Epithelial cell of proximal tubule (primary cell): ENCODE measurements around the gene KIAA1328. TPM values are rescaled to one million over a fixed set of nuclear protein-coding genes. Genes with fewer than 3 reads are reported as not detected.
A peak's percentile ranks its signal among the peaks of the same experiment; 100 is the strongest.

Experiments
- DNase-seq: peaks from one replicate; pipeline ENCODE4 v3.0.0-alpha.2; 2011; ENCODE audit warnings: low read depth
- H3K4me3 ChIP-seq: 2 replicates; pipeline ENCODE4 v1.5.1; 2011; ENCODE audit warnings: low read depth, mild to moderate bottlenecking, low read length
- CTCF ChIP-seq: conservative IDR thresholded peaks from 2 replicates; pipeline ENCODE4 v1.5.1; 2012; ENCODE audit warnings: low read depth, mild to moderate bottlenecking, low read length
- total RNA-seq: library from RNA; depleted of rRNA; stranded (reverse); fragments of >200 nt; gene quantifications from 2 replicates; pipeline ENCODE4 v1.2.3, GENCODE V29; 2015

The KIAA1328 gene
- total RNA-seq, 1 donor from 2014 or later: 8.2 TPM

GRCh38 chr18:36931106-36931505 lies 102.2 kb downstream of the KIAA1328 start:
- no peak for DNase-seq
- no peak overlapping the region for H3K4me3 ChIP-seq
- no peak for TF ChIP-seq CTCF

DNA sequence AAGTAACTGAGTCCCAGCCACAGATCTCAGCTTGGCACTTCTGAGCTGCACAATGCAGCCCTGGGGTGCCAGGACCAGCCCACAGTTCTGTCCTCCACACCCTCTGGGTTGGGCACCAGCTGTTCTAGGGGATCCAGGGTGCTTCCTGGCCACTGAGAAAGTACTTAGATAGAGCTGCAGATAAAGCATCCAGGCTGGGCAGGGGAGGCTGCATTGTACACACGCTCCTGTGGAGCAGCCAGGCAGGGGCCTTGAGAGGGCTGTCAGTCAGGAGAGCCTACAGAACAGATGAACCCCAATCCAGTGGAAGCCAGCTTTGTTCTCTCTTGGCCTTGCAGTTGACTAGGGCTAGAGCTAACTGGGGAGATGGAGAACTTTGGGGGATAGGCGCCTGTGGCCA lies 104.6 kb downstream of the KIAA1328 start:
- no peak overlapping the region for H3K4me3 ChIP-seq
- DNase-seq: no peak
- TF ChIP-seq CTCF: no peak

GRCh38 chr18:36934884-36935283 lies 106.0 kb downstream of the KIAA1328 start:
- no peak overlapping the region for H3K4me3 ChIP-seq
- no peak for TF ChIP-seq CTCF
- no peak for DNase-seq

- DNase-seq: peak; percentile 2
These were observed 113.3 kb downstream of the KIAA1328 start for GRCh38 chr18:36942264-36942663.

DNA sequence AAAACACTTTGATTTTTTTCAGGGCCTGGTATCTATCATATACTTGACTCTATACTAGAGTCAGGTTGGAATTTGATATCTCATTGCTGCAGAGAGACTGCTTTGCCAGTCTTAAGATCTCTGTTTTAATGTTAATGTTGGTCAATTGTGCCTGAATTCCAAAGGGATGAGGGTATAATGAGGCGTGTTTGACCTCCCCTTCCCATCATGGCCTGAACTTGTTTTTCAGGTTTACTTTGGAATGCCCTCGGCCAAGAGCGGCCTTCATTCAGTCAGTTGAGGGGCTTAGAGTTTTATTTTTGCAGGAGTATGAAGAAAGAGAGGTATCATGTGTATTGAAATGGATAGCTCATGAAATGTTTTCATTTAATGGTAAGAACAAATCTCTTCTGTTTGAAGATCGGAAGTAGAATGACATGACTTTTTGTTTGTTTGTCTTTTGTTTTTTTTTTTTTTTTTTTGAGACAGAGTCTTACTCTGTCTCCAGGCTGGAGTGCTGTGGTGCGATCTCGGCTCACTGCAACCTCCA lies 119.0 kb downstream of the KIAA1328 start:
- DNase-seq: no peak
- no peak for TF ChIP-seq CTCF
- no peak overlapping the region for H3K4me3 ChIP-seq

More at GRCh38 chr18:36942264-36942663, 113.3 kb downstream of the KIAA1328 start:
- no peak overlapping the region for H3K4me3 ChIP-seq
- TF ChIP-seq CTCF: peak; percentile 79

GRCh38 chr18:36950282-36950681 lies 121.4 kb downstream of the KIAA1328 start:
- H3K4me3 ChIP-seq: no peak overlapping the region
- no peak for TF ChIP-seq CTCF
- no peak for DNase-seq

GRCh38 chr18:36950960-36951359 lies 122.0 kb downstream of the KIAA1328 start:
- no peak for DNase-seq
- no peak overlapping the region for H3K4me3 ChIP-seq
- TF ChIP-seq CTCF: no peak
